DND-41 (cell line): ENCODE data around the gene SLAMF1.
"Not testable (repeated sequence)": the region's sequence is repeated elsewhere in the genome, so short reads cannot be mapped to it uniquely, and the experiment has no call there.

Experiments used
- ATAC-seq: fragments of 200-7000 bp; cut with Tn5 transposase; 3 replicates; pipeline ENCODE4 v1.9.1; 2021; ENCODE audit warnings: low read depth; ENCODE audit not compliant: insufficient read depth
- DNase-seq: peaks from one replicate; pipeline ENCODE4 v3.0.0-alpha.2; 2020
- H2AFZ ChIP-seq: 2 replicates; pipeline ENCODE4 v1.6.0; 2012; ENCODE audit warnings: low read depth, low read length
- H3K27ac ChIP-seq: 2 replicates; pipeline ENCODE4 v1.5.1; 2012; ENCODE audit warnings: low read length, inconsistent platforms
- H3K27me3 ChIP-seq: fragments of 200-600 bp; sonication (generic); 2 replicates; pipeline ENCODE4 v1.6.0; 2012; ENCODE audit warnings: low read length, mild to moderate bottlenecking, inconsistent platforms; ENCODE audit not compliant: insufficient read depth, poor library complexity
- H3K36me3 ChIP-seq: 2 replicates; pipeline ENCODE4 v1.5.1; 2012; ENCODE audit warnings: low read length, inconsistent platforms; ENCODE audit not compliant: insufficient read depth
- H3K4me1 ChIP-seq: 2 replicates; pipeline ENCODE4 v1.5.1; 2012; ENCODE audit warnings: mild to moderate bottlenecking, low read length; ENCODE audit not compliant: insufficient read depth
- H3K4me2 ChIP-seq: 2 replicates; pipeline ENCODE4 v1.6.0; 2012; ENCODE audit warnings: mild to moderate bottlenecking, moderate library complexity, low read length, inconsistent platforms; ENCODE audit not compliant: insufficient read depth
- H3K4me3 ChIP-seq, 2 experiments: fragments of 200-600 bp in 1 of 2; shearing (Covaris generic) in 1 of 2; 2 replicates each; pipeline ENCODE4 v1.5.1; 2012 to 2016; ENCODE audit warnings: inconsistent platforms in 2 of 2, low read length in 2 of 2, mild to moderate bottlenecking in 2 of 2, low read depth in 1 of 2, moderate library complexity in 1 of 2
- H3K79me2 ChIP-seq: 2 replicates; pipeline ENCODE4 v1.6.0; 2012; ENCODE audit warnings: low read length, inconsistent platforms; ENCODE audit not compliant: insufficient read depth
- H3K9ac ChIP-seq: 2 replicates; pipeline ENCODE4 v1.6.0; 2012; ENCODE audit warnings: low read depth, mild to moderate bottlenecking, inconsistent platforms, low read length, moderate library complexity
- H3K9me3 ChIP-seq: 2 replicates; pipeline ENCODE4 v1.5.1; 2012; ENCODE audit warnings: low read length, moderate library complexity, mild to moderate bottlenecking, inconsistent platforms; ENCODE audit not compliant: insufficient read depth, severe bottlenecking
- H4K20me1 ChIP-seq: 2 replicates; pipeline ENCODE4 v1.6.0; 2012; ENCODE audit warnings: low read length; ENCODE audit not compliant: insufficient read depth
- EZH2 ChIP-seq: IDR thresholded peaks from 3 replicates; pipeline ENCODE4 v1.6.1; 2012; ENCODE audit warnings: borderline replicate concordance, low read depth, mild to moderate bottlenecking, moderate library complexity, low read length, inconsistent platforms; ENCODE audit not compliant: severe bottlenecking
- TF ChIP-seq, protein P1 (sequence below): IDR thresholded peaks from 2 replicates; pipeline ENCODE4 v1.5.1; 2012; ENCODE audit warnings: borderline replicate concordance, low read length, moderate library complexity, mild to moderate bottlenecking; ENCODE audit not compliant: poor library complexity, severe bottlenecking; ENCODE audit errors: extremely low read depth

SLAMF1 gene

DNA sequence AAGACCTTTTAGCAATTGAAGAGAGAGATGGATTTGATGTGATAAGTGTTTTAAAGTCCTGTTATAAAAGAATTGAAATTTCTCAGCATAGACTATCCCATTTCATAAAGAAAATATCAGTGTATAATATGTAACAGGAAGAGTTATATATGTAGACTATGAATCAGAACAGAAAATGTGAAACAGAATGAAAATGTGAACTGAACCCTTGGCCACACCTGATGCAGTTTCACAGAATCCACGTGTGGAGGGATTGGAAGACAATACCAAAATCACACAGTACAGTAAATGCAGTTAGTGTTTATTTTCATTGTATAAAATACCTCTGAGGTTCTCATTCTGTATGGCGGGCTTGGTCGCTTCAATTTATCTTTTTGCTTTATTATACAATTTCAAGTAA is 9.9 kb upstream of the SLAMF1 start:
- no peaks in the 10 kb centered on the region for H3K36me3 ChIP-seq
- no peak overlapping the region for H3K9ac ChIP-seq
- no peaks in the 10 kb centered on the region for H3K79me2 ChIP-seq
- H4K20me1 ChIP-seq, result no peaks in the 10 kb centered on the region
- H3K4me3 ChIP-seq, result no peak overlapping the region
- ATAC-seq (no peak), DNase-seq (no peak)
- no peak overlapping the region for H3K27ac ChIP-seq
- no peak overlapping the region for H2AFZ ChIP-seq
- H3K4me1 ChIP-seq, result peaks cover 13% of the 10 kb centered on the region
- no peak overlapping the region for H3K4me2 ChIP-seq
- no peaks in the 10 kb centered on the region for H3K27me3 ChIP-seq
- H3K9me3 ChIP-seq, result no peaks in the 10 kb centered on the region
- TF ChIP-seq, protein P1, sequence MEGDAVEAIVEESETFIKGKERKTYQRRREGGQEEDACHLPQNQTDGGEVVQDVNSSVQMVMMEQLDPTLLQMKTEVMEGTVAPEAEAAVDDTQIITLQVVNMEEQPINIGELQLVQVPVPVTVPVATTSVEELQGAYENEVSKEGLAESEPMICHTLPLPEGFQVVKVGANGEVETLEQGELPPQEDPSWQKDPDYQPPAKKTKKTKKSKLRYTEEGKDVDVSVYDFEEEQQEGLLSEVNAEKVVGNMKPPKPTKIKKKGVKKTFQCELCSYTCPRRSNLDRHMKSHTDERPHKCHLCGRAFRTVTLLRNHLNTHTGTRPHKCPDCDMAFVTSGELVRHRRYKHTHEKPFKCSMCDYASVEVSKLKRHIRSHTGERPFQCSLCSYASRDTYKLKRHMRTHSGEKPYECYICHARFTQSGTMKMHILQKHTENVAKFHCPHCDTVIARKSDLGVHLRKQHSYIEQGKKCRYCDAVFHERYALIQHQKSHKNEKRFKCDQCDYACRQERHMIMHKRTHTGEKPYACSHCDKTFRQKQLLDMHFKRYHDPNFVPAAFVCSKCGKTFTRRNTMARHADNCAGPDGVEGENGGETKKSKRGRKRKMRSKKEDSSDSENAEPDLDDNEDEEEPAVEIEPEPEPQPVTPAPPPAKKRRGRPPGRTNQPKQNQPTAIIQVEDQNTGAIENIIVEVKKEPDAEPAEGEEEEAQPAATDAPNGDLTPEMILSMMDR, result no peak
- no peak for TF ChIP-seq EZH2

DNA sequence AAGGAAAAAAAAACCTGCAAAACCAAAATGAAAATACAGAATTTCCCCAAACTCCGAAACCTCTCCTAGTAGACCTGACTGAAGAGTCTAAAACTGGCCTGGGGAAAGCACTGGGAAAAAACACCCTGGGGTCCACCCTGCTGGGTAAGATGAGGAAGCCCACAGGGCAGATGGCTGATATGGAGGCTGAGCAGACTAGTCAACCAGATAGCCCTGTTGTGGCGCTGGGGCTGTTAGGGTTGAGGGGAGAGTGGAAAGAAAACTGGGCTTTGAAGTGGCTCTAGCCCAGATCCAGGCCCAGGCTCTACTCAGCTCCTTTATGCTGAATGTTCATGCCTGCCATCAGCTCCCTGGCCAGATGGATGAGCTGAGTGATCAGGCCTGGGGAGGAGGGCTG is 6.8 kb upstream of the SLAMF1 start:
- TF ChIP-seq EZH2, result no peak
- TF ChIP-seq, protein P1, result no peak
- Histone ChIP-seq H3K36me3 (no peaks in the 10 kb centered on the region), H3K4me3 (no peak overlapping the region), H3K4me1 (peaks cover 25% of the 10 kb centered on the region), H3K9ac (no peak overlapping the region), H4K20me1 (no peaks in the 10 kb centered on the region), H3K27ac (no peak overlapping the region), H2AFZ (no peak overlapping the region), H3K79me2 (no peaks in the 10 kb centered on the region), H3K4me2 (no peak overlapping the region), H3K27me3 (no peaks in the 10 kb centered on the region), H3K9me3 (no peaks in the 10 kb centered on the region)
- DNase-seq (no peak), ATAC-seq (peak; percentile 49; the same call in 2 of the 3 replicates)

DNA sequence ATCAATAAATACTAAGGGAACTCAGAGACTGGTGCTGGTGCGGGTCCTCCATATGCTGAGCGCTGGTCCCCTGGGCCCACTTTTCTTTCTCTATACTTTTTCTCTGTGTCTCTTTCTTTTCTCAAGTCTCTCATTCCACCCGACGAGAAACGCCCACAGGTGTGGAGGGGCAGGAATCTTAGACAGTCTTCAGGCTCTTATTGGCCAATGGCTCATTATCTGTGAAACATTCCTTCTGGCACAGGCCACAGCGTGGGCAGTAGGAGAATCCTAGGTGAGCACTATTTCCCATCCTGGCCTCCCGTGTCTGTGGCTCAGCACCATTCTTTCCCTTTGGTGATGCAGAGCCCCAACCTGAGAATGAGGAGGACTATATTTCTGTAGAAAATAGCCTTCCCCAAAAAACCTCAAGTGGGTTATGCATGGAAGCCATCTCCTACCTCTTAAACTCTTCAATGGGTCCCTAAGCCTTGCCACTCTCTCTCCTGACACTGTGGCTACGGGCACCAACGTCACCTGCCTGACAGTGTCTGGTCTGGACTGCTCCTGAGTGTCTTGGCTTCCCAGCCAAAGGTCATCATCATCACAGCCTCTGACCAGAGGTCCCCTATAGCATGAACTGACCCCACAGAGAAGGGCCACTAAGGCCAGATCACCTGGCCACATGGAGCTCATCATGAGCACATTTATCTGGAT is 6.2 kb upstream of the SLAMF1 start:
- H2AFZ ChIP-seq, result no peak overlapping the region
- TF ChIP-seq, protein P1, result no peak
- no peak for TF ChIP-seq EZH2
- H3K36me3 ChIP-seq, result no peaks in the 10 kb centered on the region
- H3K9ac ChIP-seq, result no peak overlapping the region
- H3K4me2 ChIP-seq, result no peak overlapping the region
- H4K20me1 ChIP-seq, result no peaks in the 10 kb centered on the region
- H3K4me1 ChIP-seq, result peaks cover 26% of the 10 kb centered on the region
- no peaks in the 10 kb centered on the region for H3K79me2 ChIP-seq
- no peaks in the 10 kb centered on the region for H3K27me3 ChIP-seq
- no peak overlapping the region for H3K4me3 ChIP-seq
- no peak overlapping the region for H3K27ac ChIP-seq
- no peaks in the 10 kb centered on the region for H3K9me3 ChIP-seq
- no peak for ATAC-seq
- no peak for DNase-seq

DNA sequence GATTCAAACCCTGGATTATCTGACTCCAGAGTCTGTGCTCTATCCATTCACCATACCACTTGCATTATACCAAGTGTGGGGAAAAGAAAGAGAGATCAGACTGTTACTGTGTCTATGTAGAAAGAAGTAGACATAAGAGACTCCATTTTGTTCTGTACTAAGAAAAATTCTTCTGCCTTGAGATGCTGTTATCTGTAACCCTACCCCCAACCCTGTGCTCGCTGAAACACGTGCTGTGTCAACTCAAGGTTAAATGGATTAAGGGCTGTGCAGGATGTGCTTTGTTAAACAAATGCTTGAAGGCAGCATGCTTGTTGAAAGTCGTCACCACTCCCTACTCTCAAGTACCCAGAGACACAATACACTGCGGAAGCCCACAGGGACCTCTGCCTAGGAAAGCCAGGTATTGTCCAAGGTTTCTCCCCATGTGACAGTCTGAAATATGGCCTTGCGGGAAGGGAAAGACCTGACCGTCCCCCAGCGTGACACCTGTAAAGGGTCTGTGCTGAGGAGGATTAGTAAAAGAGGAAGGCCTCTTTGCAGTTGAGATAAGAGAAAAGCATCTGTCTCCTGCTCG is 5.3 kb upstream of the SLAMF1 start:
- not testable (repeated sequence) for H3K27me3 ChIP-seq, H2AFZ ChIP-seq, H4K20me1 ChIP-seq, H3K36me3 ChIP-seq, H3K79me2 ChIP-seq, H3K4me3 ChIP-seq, DNase-seq, ATAC-seq, H3K9ac ChIP-seq, H3K4me2 ChIP-seq, H3K9me3 ChIP-seq
- peak overlapping the region; percentile 56; the same call in 1 of the 2 replicates for H3K27ac ChIP-seq
- peaks cover 32% of the 10 kb centered on the region for H3K4me1 ChIP-seq
